H1 (cell line): ENCODE results near the gene DNAJA3. TPM values are rescaled to one million over a fixed set of nuclear protein-coding genes. Genes with fewer than 3 reads are reported as not detected.

Experiments used
- CTCF ChIA-PET: fragments of 300-600 bp; sonication (Branson Sonifier 250); formaldehyde crosslinking; loops from one replicate; lab custom pipeline; 2021; ENCODE audit not compliant: partially characterized antibody; lab: Charles Lee
- POLR2A ChIA-PET: fragments of 300-600 bp; sonication (Branson Sonifier 250); formaldehyde crosslinking; loops from one replicate; lab custom pipeline; 2021; ENCODE audit warnings: inconsistent platforms; ENCODE audit not compliant: partially characterized antibody; lab: Charles Lee
- DNase-seq, 2 experiments: peaks; one replicate each; pipeline versions ENCODE4 v3.0.0 to v3.0.0-alpha.2; 2010 to 2022; ENCODE audit warnings: low spot score in 2 of 2, low read depth in 1 of 2, mixed read lengths in 1 of 2
- FAIRE-seq: peaks from 2 replicates; lab custom pipeline; 2011; peaks lifted over from hg19 to GRCh38; lab: Jason Lieb, UNC
- H2AFZ ChIP-seq: 2 replicates; pipeline ENCODE4 v1.8.1; 2012; ENCODE audit warnings: low read length, inconsistent platforms
- H2AK5ac ChIP-seq: 2 replicates; pipeline ENCODE4 v1.6.1; 2013; ENCODE audit warnings: low read depth, low read length
- H2BK120ac ChIP-seq: replicated peaks from 2 replicates; pipeline ENCODE3; 2013; ENCODE audit warnings: low read depth, low read length, inconsistent platforms
- H2BK12ac ChIP-seq: 2 replicates; pipeline ENCODE4 v1.6.1; 2013; ENCODE audit warnings: low read depth, low read length
- H2BK15ac ChIP-seq: 2 replicates; pipeline ENCODE4 v1.6.1; 2013; ENCODE audit warnings: low read length
- H2BK20ac ChIP-seq: 2 replicates; pipeline ENCODE4 v1.6.1; 2013; ENCODE audit warnings: low read length
- H2BK5ac ChIP-seq: 2 replicates; pipeline ENCODE4 v1.6.1; 2013; ENCODE audit warnings: low read depth, low read length
- H3K14ac ChIP-seq: 2 replicates; pipeline ENCODE4 v1.6.1; 2013; ENCODE audit warnings: inconsistent platforms; ENCODE audit not compliant: insufficient read length
- H3K18ac ChIP-seq: 2 replicates; pipeline ENCODE4 v1.6.1; 2013; ENCODE audit warnings: low read length; ENCODE audit errors: extremely low read depth
- H3K23ac ChIP-seq: 2 replicates; pipeline ENCODE4 v1.6.1; 2013; ENCODE audit warnings: inconsistent platforms; ENCODE audit not compliant: insufficient read length
- H3K23me2 ChIP-seq: 2 replicates; pipeline ENCODE4 v1.6.1; 2013; ENCODE audit warnings: low read depth, low read length
- H3K27ac ChIP-seq: 2 replicates; pipeline ENCODE4 v1.6.1; 2011; ENCODE audit warnings: low read depth, low read length, inconsistent platforms
- H3K27me3 ChIP-seq, 4 experiments: replicated peaks in 1 of 4; 1 replicate in 1 of 4; 2 replicates in 3 of 4; pipeline versions ENCODE4 v1.6.1 to v1.8.1; 2011 to 2013; ENCODE audit warnings: low read length in 3 of 4, mild to moderate bottlenecking in 3 of 4, inconsistent platforms in 2 of 4, mixed read lengths in 2 of 4, moderate library complexity in 1 of 4; ENCODE audit not compliant: control insufficient read depth in 3 of 4, insufficient read depth in 3 of 4; ENCODE audit errors: extremely low read depth in 1 of 4
- H3K36me3 ChIP-seq, 4 experiments: 2 replicates each; pipeline versions ENCODE4 v1.6.1 to v1.8.1; 2011 to 2013; ENCODE audit warnings: mild to moderate bottlenecking in 4 of 4, low read length in 3 of 4, moderate library complexity in 2 of 4, control low read depth in 1 of 4, inconsistent platforms in 1 of 4; ENCODE audit not compliant: insufficient read depth in 4 of 4, control insufficient read depth in 2 of 4
- H3K4ac ChIP-seq: replicated peaks from 2 replicates; pipeline ENCODE3; 2013; ENCODE audit warnings: low read length, low read depth, mixed read lengths, inconsistent platforms; ENCODE audit not compliant: insufficient read length
- H3K4me1 ChIP-seq, 4 experiments: replicated peaks in 1 of 4; 1 replicate in 1 of 4; 2 replicates in 3 of 4; pipeline versions ENCODE4 v1.6.1 to v1.8.1; 2011 to 2013; ENCODE audit warnings: low read length in 3 of 4, inconsistent platforms in 2 of 4, mixed read lengths in 1 of 4; ENCODE audit not compliant: insufficient read depth in 4 of 4, control insufficient read depth in 3 of 4
- H3K4me2 ChIP-seq, 2 experiments: 2 replicates each; pipeline versions ENCODE4 v1.6.1 to v1.8.1; 2011 to 2013; ENCODE audit warnings: low read depth in 2 of 2, low read length in 2 of 2, control low read depth in 1 of 2, inconsistent platforms in 1 of 2, mild to moderate bottlenecking in 1 of 2; ENCODE audit not compliant: insufficient read depth in 1 of 2
- H3K4me3 ChIP-seq, 4 experiments: fragments of 200-600, 300-600 bp in 1 of 4; sonication (generic), shearing (Covaris generic), sonication (Bioruptor Twin) in 1 of 4; 2 replicates each; pipeline versions ENCODE4 v1.5.1 to v1.8.1; 2011 to 2016; ENCODE audit warnings: low read length in 4 of 4, low read depth in 3 of 4, control low read depth in 2 of 4, inconsistent platforms in 2 of 4, mild to moderate bottlenecking in 2 of 4, mixed read lengths in 1 of 4, moderate library complexity in 1 of 4; ENCODE audit not compliant: insufficient read depth in 2 of 4; ENCODE audit errors: extremely low read depth in 1 of 4
- H3K56ac ChIP-seq: replicated peaks from 2 replicates; pipeline ENCODE3; 2013; ENCODE audit warnings: low read depth, mild to moderate bottlenecking, mixed read lengths, low read length, inconsistent platforms; ENCODE audit not compliant: insufficient read length
- H3K79me1 ChIP-seq: 2 replicates; pipeline ENCODE4 v1.6.1; 2013; ENCODE audit warnings: low read depth, low read length, control low read depth
- H3K79me2 ChIP-seq, 2 experiments: 2 replicates each; pipeline versions ENCODE4 v1.6.1 to v1.8.1; 2012 to 2013; ENCODE audit warnings: low read length in 2 of 2, mild to moderate bottlenecking in 2 of 2, inconsistent platforms in 1 of 2; ENCODE audit not compliant: insufficient read depth in 2 of 2, control insufficient read depth in 1 of 2
- H3K9ac ChIP-seq, 4 experiments: replicated peaks in 1 of 4; 1 replicate in 1 of 4; 2 replicates in 3 of 4; pipeline versions ENCODE4 v1.6.1 to v1.8.1; 2011 to 2013; ENCODE audit warnings: low read depth in 3 of 4, low read length in 3 of 4, control low read depth in 2 of 4, mild to moderate bottlenecking in 2 of 4, moderate library complexity in 2 of 4, inconsistent platforms in 1 of 4; ENCODE audit errors: extremely low read depth in 1 of 4
- H3K9me3 ChIP-seq, 2 experiments: 2 replicates each; pipeline versions ENCODE4 v1.6.1 to v1.8.1; 2012 to 2013; ENCODE audit warnings: mild to moderate bottlenecking in 2 of 2, moderate library complexity in 2 of 2, control low read depth in 1 of 2, inconsistent platforms in 1 of 2, low read depth in 1 of 2, low read length in 1 of 2, mixed read lengths in 1 of 2; ENCODE audit not compliant: insufficient read depth in 2 of 2
- H4K20me1 ChIP-seq, 2 experiments: replicated peaks in 1 of 2; 2 replicates each; pipeline versions ENCODE3 to v1.8.1; 2011 to 2013; ENCODE audit warnings: inconsistent platforms in 2 of 2, low read length in 2 of 2, mild to moderate bottlenecking in 1 of 2; ENCODE audit not compliant: insufficient read depth in 2 of 2, control insufficient read depth in 1 of 2
- H4K5ac ChIP-seq: 2 replicates; pipeline ENCODE4 v1.6.1; 2013; ENCODE audit warnings: low read length, low read depth, mixed read lengths, inconsistent platforms; ENCODE audit not compliant: insufficient read length
- H4K8ac ChIP-seq: 2 replicates; pipeline ENCODE4 v1.8.0; 2013; ENCODE audit warnings: mild to moderate bottlenecking, moderate library complexity, low read length, inconsistent platforms; ENCODE audit not compliant: insufficient read depth; ENCODE audit errors: extremely low read depth
- H4K91ac ChIP-seq: replicated peaks from 2 replicates; pipeline ENCODE3; 2013; ENCODE audit warnings: low read length, mixed read lengths, inconsistent platforms; ENCODE audit not compliant: insufficient read length
- CHD2 ChIP-seq: IDR thresholded peaks from 2 replicates; pipeline ENCODE4 v1.6.1; 2012; ENCODE audit warnings: low read length, improper control_type of control experiment
- CREB1 ChIP-seq: IDR thresholded peaks from 2 replicates; pipeline ENCODE4 v1.6.1; 2012; ENCODE audit warnings: inconsistent platforms
- EZH2 ChIP-seq: fragments of 200-600 bp; sonication (generic); IDR thresholded peaks from 2 replicates; pipeline ENCODE4 v1.7.1; 2012; ENCODE audit warnings: low read depth, mild to moderate bottlenecking, moderate library complexity, low read length, inconsistent platforms; ENCODE audit not compliant: severe bottlenecking
- GTF2F1 ChIP-seq: IDR thresholded peaks from 2 replicates; pipeline ENCODE4 v1.6.1; 2012; ENCODE audit warnings: low read depth, low read length, improper control_type of control experiment, borderline replicate concordance
- HDAC6 ChIP-seq: IDR thresholded peaks from one replicate; pipeline ENCODE4 v1.7.1; 2012; ENCODE audit warnings: low read depth, mild to moderate bottlenecking, inconsistent platforms, low read length, moderate library complexity
- POLR2A ChIP-seq, 2 experiments: IDR thresholded peaks; 1 replicate in 1 of 2; 2 replicates in 1 of 2; pipeline ENCODE4 v1.6.1; 2011; ENCODE audit warnings: low read depth in 2 of 2, low read length in 2 of 2, mild to moderate bottlenecking in 2 of 2; ENCODE audit errors: control extremely low read depth in 1 of 2
- POLR2AphosphoS5 ChIP-seq: IDR thresholded peaks from 2 replicates; pipeline ENCODE4 v1.6.1; 2011; ENCODE audit warnings: low read depth, low read length
- RFX5 ChIP-seq: IDR thresholded peaks from 2 replicates; pipeline ENCODE4 v1.6.1; 2011; ENCODE audit warnings: low read depth, low read length, improper control_type of control experiment, borderline replicate concordance
- SIN3A ChIP-seq, 2 experiments: IDR thresholded peaks in 1 of 2; conservative IDR thresholded peaks in 1 of 2; 2 replicates each; pipeline ENCODE4 v1.6.1; 2011 to 2012; ENCODE audit warnings: low read length in 2 of 2, improper control_type of control experiment in 1 of 2, low read depth in 1 of 2, mild to moderate bottlenecking in 1 of 2
- SIRT6 ChIP-seq: IDR thresholded peaks from one replicate; pipeline ENCODE4 v1.7.1; 2012; ENCODE audit warnings: low read length, inconsistent platforms
- SP1 ChIP-seq: IDR thresholded peaks from 2 replicates; pipeline ENCODE4 v1.6.1; 2011; ENCODE audit warnings: low read depth, low read length
- TAF7 ChIP-seq: optimal IDR thresholded peaks from 2 replicates; pipeline ENCODE3; 2011; ENCODE audit warnings: low read depth, mild to moderate bottlenecking, inconsistent platforms, low read length, moderate library complexity, borderline replicate concordance
- WGBS, 2 experiments: shearing (Covaris generic) in 1 of 2; methylation state at CpG; one replicate each; pipeline versions ENCODE4 v1.1.6 to v1.1.7; 2013 to 2015; ENCODE audit warnings: low lambda C conversion rate in 2 of 2, mixed read lengths in 2 of 2, inconsistent platforms in 1 of 2, low coverage in 1 of 2, missing lambda C conversion rate in 1 of 2; ENCODE audit not compliant: insufficient replicate concordance in 2 of 2, insufficient coverage in 1 of 2, insufficient read length in 1 of 2; ENCODE audit errors: extremely low coverage in 1 of 2, missing lambda C conversion rate in 1 of 2; 5-methylcytosine and 5-hydroxymethylcytosine counted together
- polyA plus RNA-seq, 7 experiments: library from polyadenylated mRNA; depleted of rRNA in 3 of 7; stranded (reverse) in 5 of 7; unstranded in 2 of 7; fragments of >200 nt in 5 of 7; fragments of 200-250 nt in 2 of 7; gene quantifications; 1 replicate in 5 of 7; 2 replicates in 1 of 7; 4 replicates in 1 of 7; pipeline versions ENCODE4 v1.2.1 to v1.2.3, GENCODE V29; 2011 to 2013; ENCODE audit warnings: missing spikeins in 2 of 7, mixed read lengths in 2 of 7
- total RNA-seq: library from RNA; stranded (reverse); fragmentation: NEBNext Ultra II Directional; extraction: Animal tissue kit (Norgen Biotek cat#: 25700); gene quantifications from 2 replicates; pipeline ENCODE4 v1.2.1, GENCODE V29; 2021

DNAJA3 gene
- total and polyA plus RNA-seq, 2 of the 8 experiments (the other 6 are each of a cell fraction or from before 2014, with no cell fraction given) = 37.3 to 59.1 TPM

DNA sequence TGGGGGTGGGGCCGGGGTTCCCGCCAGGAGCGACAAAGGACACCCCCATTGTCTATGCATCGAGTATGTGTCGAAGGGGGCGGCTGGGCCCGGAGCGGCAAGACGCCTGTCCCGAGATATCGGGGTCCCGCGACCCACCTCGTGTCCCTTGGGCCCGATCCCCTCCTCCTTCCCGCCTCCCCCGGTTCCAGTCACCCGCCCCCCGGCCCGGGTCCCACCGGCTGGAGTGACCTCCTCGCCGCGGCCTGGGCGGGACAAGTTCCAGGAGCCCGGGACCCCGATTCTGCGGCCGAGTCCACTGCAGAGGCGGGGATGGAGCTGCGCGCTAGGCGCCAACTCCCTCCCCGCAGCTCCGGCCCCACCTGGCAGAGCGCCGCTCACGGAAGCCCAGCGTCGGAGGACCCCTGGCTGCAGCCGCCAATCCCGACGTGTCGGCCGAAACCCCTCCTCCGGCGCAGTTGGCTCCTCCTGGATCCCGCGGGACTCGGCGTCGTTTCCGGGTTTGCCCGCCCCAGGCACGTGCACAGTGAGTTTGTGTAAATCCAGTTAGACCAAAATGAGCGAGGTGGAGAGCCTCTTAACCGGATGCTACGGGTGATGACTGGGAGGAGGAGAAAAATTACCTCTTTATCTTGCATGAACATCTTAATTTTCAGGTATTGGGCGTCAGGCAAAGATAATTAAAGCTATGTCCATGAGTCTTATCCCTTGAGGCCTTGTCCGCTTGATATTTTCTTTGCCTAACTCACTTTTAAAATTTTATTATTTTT lies 48.7 kb downstream of the DNAJA3 start, which contains the start of gene NMRAL1:
Gene NMRAL1 (minus strand): TSS at position 434 of the 770 bp plus-strand sequence. CDS start 493 bp downstream, outside the sequence.
- Histone ChIP-seq H3K36me3 (peaks cover 0 to 3% (median 1%) of the 10 kb centered on the region in 4 experiments; a peak in 3 of 8 replicates), H2BK5ac (no peak within 1 kb of the TSS; the same call in 1 of the 2 replicates), H3K14ac (no peak within 1 kb of the TSS), H4K91ac (peak within 1 kb of the TSS; percentile 19), H2BK20ac (no peak within 1 kb of the TSS), H3K56ac (peak within 1 kb of the TSS; percentile 70), H3K4me3 (peak within 1 kb of the TSS; percentile 50 to 99 (median 70)), H4K20me1 (peaks cover 2% of the 10 kb centered on the region in 2 experiments), H3K79me1 (peaks cover 2% of the 10 kb centered on the region; the same call in 1 of the 2 replicates), H3K9ac (peak within 1 kb of the TSS; percentile 52 to 88 (median 74)), H2AK5ac (no peak within 1 kb of the TSS), H3K18ac (peak within 1 kb of the TSS; percentile 96), H3K23ac (no peak within 1 kb of the TSS), H2BK120ac (no peak within 1 kb of the TSS), H2AFZ (peak within 1 kb of the TSS; percentile 29; the same call in 1 of the 2 replicates), H3K79me2 (peaks cover 0 to 15% of the 10 kb centered on the region in 2 experiments; a peak in 3 of 4 replicates), H2BK12ac (no peak within 1 kb of the TSS), H3K27ac (peak within 1 kb of the TSS; percentile 75), H4K8ac (peak within 1 kb of the TSS; percentile 96), H3K27me3 (peaks cover 0 to 7% (median 7%) of the 10 kb centered on the region in 4 experiments; a peak in 6 of 7 replicates), H3K23me2 (peaks cover 5% of the 10 kb centered on the region; the same call in 1 of the 2 replicates), H3K4me2 (peak within 1 kb of the TSS; percentile 66 to 84), H3K9me3 (peaks cover 0 to 3% of the 10 kb centered on the region in 2 experiments; a peak in 1 of 4 replicates), H3K4me1 (peaks cover 0 to 9% (median 3%) of the 10 kb centered on the region in 4 experiments; a peak in 6 of 7 replicates), H3K4ac (no peak within 1 kb of the TSS), H2BK15ac (no peak within 1 kb of the TSS), H4K5ac (peak within 1 kb of the TSS; percentile 57)
- no peak for FAIRE-seq
- POLR2A ChIA-PET = interaction anchor here (0.9 to 14.4 kb wide), 7 partner anchors 9 to 64 kb away, joined by 3 to 257 read pairs (median 4); partner anchors contain the start of genes CDIP1 and CORO7
- 8% methylated on average over 31 of the region's 60 CpGs; no CpG with 5 or more reads in 1 of the 2 experiments for whole genome bisulfite sequencing, 2 experiments
- DNase-seq = peak; percentile 87 to 89
- CTCF ChIA-PET = interaction anchor here (1.5 to 1.9 kb wide), 2 partner anchors 11 to 13 kb away, joined by 3 to 5 read pairs; no protein-coding TSS in a partner anchor
- peak; percentile 79 to 94 for TF ChIP-seq POLR2A (IDR thresholded peaks at IDR 0.05; ENCODE audit: control extremely low read depth in 1 of 2, low read depth in 2 of 2, low read length in 2 of 2)
- no peak for TF ChIP-seq RFX5
- TF ChIP-seq SIN3A (conservative IDR thresholded peaks at IDR 0.05 in 1 of 2, IDR thresholded peaks at IDR 0.05 in 1 of 2; ENCODE audit: low read depth in 1 of 2, low read length in 2 of 2) = peak in 1 of 2 experiments; percentile 70; a peak in 1 of 4 replicates
- TF ChIP-seq TAF7 = peak; percentile 87
- peak; percentile 77 for TF ChIP-seq CREB1
- no peak for TF ChIP-seq SIRT6
- peak; percentile 98 for TF ChIP-seq CHD2
- TF ChIP-seq GTF2F1 = no peak
- TF ChIP-seq HDAC6 = no peak
- no peak for TF ChIP-seq SP1
- TF ChIP-seq POLR2AphosphoS5 = peak; percentile 65; the same call in 1 of the 2 replicates
- no peak for TF ChIP-seq EZH2
